Raji (cell line): ENCODE measurements around the gene CACNA2D3.

Experiments used
- POLR2A ChIP-seq: IDR thresholded peaks from 2 replicates; pipeline ENCODE4 v1.6.1; 2011; ENCODE audit warnings: low read depth, low read length, control low read depth; ENCODE audit not compliant: insufficient read depth

CACNA2D3 gene

GRCh38 chr3:54649551-54649950, 527.2 kb downstream of the CACNA2D3 start:
- no peak for TF ChIP-seq POLR2A

GRCh38 chr3:54653456-54654195, 531.3 kb downstream of the CACNA2D3 start:
- no peak for TF ChIP-seq POLR2A

DNA sequence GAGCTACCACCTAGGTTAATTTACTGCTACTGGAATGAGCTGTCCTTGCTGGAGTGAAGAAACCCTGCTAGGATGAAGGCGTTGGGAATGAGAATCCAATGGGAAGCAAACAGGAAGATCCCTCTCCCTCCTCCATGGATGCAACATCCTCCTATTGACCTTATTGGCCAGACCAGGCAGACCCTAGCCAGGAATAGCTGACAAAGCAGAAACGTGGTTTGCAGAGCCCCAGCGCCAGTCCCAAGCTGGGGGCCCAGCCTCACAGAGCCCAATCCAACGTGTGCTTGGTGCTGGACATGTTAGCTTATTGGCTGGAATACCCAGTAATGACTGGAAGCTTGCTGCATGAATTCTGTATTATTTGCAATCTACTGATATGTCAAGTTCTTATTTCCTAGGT, 532.4 kb downstream of the CACNA2D3 start:
- no peak for TF ChIP-seq POLR2A

- no peak for TF ChIP-seq POLR2A
Observed at GRCh38 chr3:54659347-54659746, 537.0 kb downstream of the CACNA2D3 start.

DNA sequence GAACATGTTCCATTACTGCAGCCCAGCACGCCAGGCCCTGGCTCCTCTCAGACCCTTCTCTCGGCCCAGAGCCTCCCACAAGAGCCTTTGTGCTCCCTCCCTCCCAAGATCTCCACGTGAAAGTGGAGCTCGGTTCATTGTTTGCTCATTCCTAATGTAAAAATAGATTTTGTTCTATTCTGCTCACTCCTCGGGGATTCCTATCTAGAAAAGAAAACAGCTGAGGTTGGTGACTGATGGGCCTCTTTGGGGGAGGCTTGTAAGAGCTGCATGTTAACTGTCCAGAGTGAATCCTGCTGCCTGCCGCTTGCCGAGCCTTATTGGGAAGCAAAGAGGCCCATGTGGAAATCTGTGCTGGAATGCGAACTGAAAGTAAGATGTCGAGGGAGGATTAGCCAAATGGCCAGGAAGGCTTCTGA, 538.4 kb downstream of the CACNA2D3 start:
- no peak for TF ChIP-seq POLR2A

GRCh38 chr3:54661151-54661550, 538.8 kb downstream of the CACNA2D3 start:
- TF ChIP-seq POLR2A, result no peak

GRCh38 chr3:54663501-54664011, 541.2 kb downstream of the CACNA2D3 start:
- no peak for TF ChIP-seq POLR2A

DNA sequence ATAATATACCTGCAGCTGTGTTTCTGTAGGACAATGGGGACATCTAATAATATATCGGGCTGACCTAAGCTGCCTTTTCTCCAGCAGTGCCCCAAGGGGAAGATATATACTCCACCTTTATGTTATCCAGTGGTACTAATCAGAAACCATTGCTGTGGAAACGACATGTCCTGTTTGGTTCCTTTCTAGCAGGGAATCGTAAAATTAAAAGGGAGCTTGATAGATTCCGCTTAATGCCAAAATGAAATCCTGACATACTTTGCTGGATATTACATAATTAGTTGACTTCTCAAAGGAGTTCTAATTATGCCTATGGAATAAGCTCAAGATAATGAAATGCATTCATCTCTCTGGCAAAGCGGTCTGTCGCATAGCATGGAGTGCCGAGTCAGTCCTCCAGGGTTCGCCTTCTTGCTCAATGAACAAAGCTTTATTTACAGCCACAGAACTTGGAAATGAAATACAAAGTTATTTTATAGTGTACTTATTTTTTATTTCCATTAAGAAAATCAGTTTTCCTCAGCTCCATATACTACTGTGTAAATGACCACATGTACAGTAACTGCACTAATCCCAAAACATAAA, 542.8 kb downstream of the CACNA2D3 start:
- TF ChIP-seq POLR2A, result no peak

DNA sequence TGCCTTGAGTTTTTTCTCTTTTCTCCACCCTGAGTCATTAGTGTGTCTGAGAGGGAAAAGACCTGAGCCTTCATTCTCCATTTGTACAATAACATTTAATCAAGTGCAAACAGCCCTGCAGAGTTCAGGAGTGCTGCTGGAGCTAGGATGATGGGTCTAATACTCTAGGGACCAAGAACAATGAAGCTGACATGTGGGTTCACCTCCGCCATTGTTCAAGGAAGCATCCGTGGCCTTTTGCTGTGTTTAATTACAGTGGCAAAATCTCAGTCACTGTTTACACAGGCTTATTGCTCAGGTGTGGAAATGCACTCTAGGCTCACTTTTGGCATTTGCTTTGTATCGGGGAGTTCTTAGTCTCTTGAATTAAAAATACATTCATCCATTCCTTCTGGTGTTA, 545.9 kb downstream of the CACNA2D3 start:
- no peak for TF ChIP-seq POLR2A

DNA sequence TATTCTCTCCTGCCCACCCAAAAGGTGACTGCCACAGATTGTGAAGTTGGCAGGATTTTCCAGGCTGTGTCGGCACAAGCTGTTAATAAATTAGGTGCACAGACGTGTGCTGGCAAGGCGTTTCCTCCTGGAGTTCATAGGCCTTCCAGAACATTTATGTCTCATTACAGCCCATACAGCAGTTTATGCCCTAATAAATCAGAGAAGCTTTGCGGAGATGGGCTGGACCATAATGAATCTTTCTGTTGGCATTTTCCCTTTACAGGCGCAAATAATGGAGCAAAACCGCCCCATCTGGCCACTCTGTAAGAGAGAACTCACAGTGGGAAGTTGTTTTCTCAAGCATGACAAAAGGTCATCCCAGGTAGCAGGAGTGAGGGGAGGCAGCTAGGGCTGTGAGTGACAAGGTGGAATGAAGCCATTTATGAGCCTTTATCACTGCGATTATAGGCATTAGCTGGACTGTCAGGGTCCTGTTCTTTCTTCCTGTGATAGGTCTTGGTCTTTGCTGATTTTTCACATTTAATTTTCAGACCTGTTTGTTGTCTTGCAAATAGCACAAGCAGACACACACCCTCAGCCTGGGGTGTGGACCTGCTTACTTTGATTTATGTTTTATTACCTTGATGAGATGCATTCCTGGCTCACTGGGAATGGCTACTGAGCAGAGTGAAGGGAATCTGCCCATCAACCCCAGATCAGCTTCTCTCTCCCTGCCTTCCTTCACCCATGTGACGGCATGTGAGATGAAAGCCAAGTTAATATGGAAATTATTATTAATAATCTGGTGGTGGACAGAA, 548.0 kb downstream of the CACNA2D3 start:
- TF ChIP-seq POLR2A, result no peak

DNA sequence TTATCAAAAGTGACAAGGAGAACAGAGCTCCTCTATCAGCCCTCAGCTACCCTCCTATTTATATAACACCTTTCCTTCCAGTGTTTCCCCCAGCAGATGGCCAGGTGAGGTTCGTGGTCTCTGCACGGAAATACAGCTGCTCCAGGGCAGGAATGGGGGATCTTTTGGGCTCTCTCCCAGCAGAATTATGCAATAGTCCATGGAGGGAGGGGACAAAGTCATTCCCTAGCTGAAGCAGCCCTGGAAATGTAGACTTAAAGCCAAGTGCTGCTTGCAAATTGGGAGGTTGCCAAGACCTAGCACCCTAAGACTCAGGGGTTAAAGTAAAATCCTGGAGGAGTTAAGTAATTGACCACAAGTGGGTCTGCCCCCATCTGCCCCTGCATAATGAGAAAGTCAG, 549.2 kb downstream of the CACNA2D3 start:
- no peak for TF ChIP-seq POLR2A

GRCh38 chr3:54676087-54676486, 553.7 kb downstream of the CACNA2D3 start:
- no peak for TF ChIP-seq POLR2A

- no peak for TF ChIP-seq POLR2A
Observed at GRCh38 chr3:54681706-54682105, 559.4 kb downstream of the CACNA2D3 start.

DNA sequence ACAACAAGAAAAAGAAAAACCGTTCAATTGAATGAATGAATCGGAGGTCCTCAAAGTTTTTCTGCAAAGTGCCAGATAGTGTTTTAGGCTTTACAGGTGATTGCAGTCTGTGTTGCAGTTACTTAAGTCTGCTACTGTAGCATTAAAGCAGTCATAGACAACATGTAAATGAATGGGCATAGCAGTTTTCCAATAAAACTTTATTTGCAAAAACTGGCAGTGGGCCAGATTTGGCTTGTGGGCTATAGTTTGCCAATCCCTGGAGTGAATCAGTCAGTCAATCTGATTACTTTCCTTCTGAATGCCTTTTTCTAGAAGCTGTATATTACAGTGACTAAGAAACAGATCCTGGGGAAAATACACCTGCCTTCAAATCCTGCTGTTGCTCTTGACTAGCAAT, 562.9 kb downstream of the CACNA2D3 start:
- TF ChIP-seq POLR2A, result no peak

DNA sequence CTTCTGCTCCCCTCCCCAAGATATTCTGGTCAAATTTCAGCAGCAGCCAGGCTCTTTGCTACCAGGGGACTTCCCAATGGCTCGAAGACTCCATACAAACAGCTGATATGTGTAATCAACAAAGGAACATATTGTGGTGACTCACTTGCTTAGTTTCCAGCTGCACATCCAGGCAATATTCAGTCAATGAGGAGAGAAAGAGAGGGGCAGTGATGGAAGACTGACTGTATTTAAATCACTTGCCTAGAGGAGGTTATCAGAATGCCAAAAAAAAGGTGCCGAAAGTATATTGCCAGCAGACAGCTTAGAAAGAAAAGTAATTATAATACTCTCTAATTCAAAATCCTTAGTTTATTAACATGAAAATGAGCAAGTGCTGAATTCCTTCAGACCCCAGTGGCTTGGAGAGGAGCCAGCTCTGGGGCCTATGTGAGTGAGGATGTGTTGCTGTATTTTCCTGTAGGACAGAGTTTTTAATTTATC, 569.0 kb downstream of the CACNA2D3 start:
- TF ChIP-seq POLR2A, result no peak

GRCh38 chr3:54696313-54696712, 574.0 kb downstream of the CACNA2D3 start:
- TF ChIP-seq POLR2A, result no peak

GRCh38 chr3:54698054-54698453, 575.7 kb downstream of the CACNA2D3 start:
- TF ChIP-seq POLR2A, result no peak
